Hematopoietic multipotent progenitor cell treated with erythropoietin and hydrocortisone succinate and interleukin-3 and kit ligand, for 15 days (in vitro differentiated cells): Measurements from ENCODE around the gene MAPKAPK5.
A peak's percentile ranks its signal among the peaks of the same experiment; 100 is the strongest.
"Not testable (repeated sequence)": the region's sequence is repeated elsewhere in the genome, so short reads cannot be mapped to it uniquely, and the experiment has no call there.

ENCODE experiments used
- DNase-seq: peaks from one replicate; pipeline ENCODE4 v3.0.0-alpha.2; 2015; ENCODE audit warnings: low spot score

The MAPKAPK5 gene

GRCh38 chr12:111828338-111828979 lies 13.6 kb upstream of the MAPKAPK5 start:
- DNase-seq, result no peak

- not testable (repeated sequence) for DNase-seq
Observed at GRCh38 chr12:111829635-111830034, 12.4 kb upstream of the MAPKAPK5 start.

GRCh38 chr12:111834740-111835386 lies 7.2 kb upstream of the MAPKAPK5 start:
- DNase-seq, result not testable (repeated sequence)

- not testable (repeated sequence) for DNase-seq
Observed at GRCh38 chr12:111835531-111836181, 6.4 kb upstream of the MAPKAPK5 start.

- no peak for DNase-seq
Observed at GRCh38 chr12:111838353-111838752, 3.7 kb upstream of the MAPKAPK5 start.

- DNase-seq, result peak; percentile 19
Observed at GRCh38 chr12:111840807-111841206, 1.2 kb upstream of the MAPKAPK5 start.

GRCh38 chr12:111841236-111841749 lies 735 bp upstream of the MAPKAPK5 start:
- DNase-seq, result peak; percentile 7

- DNase-seq, result peak; percentile 13
Observed at GRCh38 chr12:111842556-111843396, 748 bp downstream of the MAPKAPK5 start.

- DNase-seq, result no peak
Observed at GRCh38 chr12:111846016-111846415, 4.0 kb downstream of the MAPKAPK5 start.

GRCh38 chr12:111850526-111850925 lies 8.5 kb downstream of the MAPKAPK5 start:
- no peak for DNase-seq

GRCh38 chr12:111858186-111858585 lies 16.2 kb downstream of the MAPKAPK5 start:
- no peak for DNase-seq

- no peak for DNase-seq
Observed at GRCh38 chr12:111858778-111859177, 16.8 kb downstream of the MAPKAPK5 start.

GRCh38 chr12:111864913-111865312 lies 22.9 kb downstream of the MAPKAPK5 start:
- no peak for DNase-seq

- no peak for DNase-seq
Observed at GRCh38 chr12:111867531-111867930, 25.5 kb downstream of the MAPKAPK5 start.

- no peak for DNase-seq
Observed at GRCh38 chr12:111868676-111869588, 26.9 kb downstream of the MAPKAPK5 start.

GRCh38 chr12:111869671-111870070 lies 27.6 kb downstream of the MAPKAPK5 start:
- DNase-seq, result no peak

GRCh38 chr12:111870216-111870615 lies 28.2 kb downstream of the MAPKAPK5 start:
- no peak for DNase-seq

GRCh38 chr12:111870706-111871105 lies 28.7 kb downstream of the MAPKAPK5 start:
- no peak for DNase-seq

- DNase-seq, result no peak
Observed at GRCh38 chr12:111873113-111873512, 31.1 kb downstream of the MAPKAPK5 start.

GRCh38 chr12:111881716-111882115 lies 39.7 kb downstream of the MAPKAPK5 start:
- DNase-seq, result no peak
